Measurements from ENCODE around the gene CFAP74. TPM values are rescaled to one million over a fixed set of nuclear protein-coding genes. Genes with fewer than 3 reads are reported as not detected.

Gene CFAP74
- total RNA-seq, 1 experiment from 2014 or later = not detected

GRCh38 chr1:1974834-1975233 lies 28.8 kb downstream of the CFAP74 start:
- Mint-ChIP-seq H3K4me3 (ENCODE audit: low read depth, unreplicated experiment) (no peak overlapping the region), H3K4me1 (ENCODE audit: low read depth, unreplicated experiment) (no peaks in the 10 kb centered on the region), H3K36me3 (ENCODE audit: insufficient read depth, unreplicated experiment) (peaks cover 8% of the 10 kb centered on the region), H3K27me3 (ENCODE audit: unreplicated experiment) (peaks cover 30% of the 10 kb centered on the region), H3K9me3 (ENCODE audit: low read depth, unreplicated experiment) (no peaks in the 10 kb centered on the region), H3K27ac (ENCODE audit: unreplicated experiment) (no peak overlapping the region)
- TF ChIP-seq CTCF (IDR thresholded peaks at IDR 0.05; ENCODE audit: unreplicated experiment) = no peak
- no TSS peak for BruUV-seq (replicated peaks)
- CTCF ChIA-PET = no interaction called here
- intact Hi-C loops (cut with micrococcal nuclease; ENCODE audit: unreplicated experiment) = no loop called here
- DNase-seq = no peak

DNA sequence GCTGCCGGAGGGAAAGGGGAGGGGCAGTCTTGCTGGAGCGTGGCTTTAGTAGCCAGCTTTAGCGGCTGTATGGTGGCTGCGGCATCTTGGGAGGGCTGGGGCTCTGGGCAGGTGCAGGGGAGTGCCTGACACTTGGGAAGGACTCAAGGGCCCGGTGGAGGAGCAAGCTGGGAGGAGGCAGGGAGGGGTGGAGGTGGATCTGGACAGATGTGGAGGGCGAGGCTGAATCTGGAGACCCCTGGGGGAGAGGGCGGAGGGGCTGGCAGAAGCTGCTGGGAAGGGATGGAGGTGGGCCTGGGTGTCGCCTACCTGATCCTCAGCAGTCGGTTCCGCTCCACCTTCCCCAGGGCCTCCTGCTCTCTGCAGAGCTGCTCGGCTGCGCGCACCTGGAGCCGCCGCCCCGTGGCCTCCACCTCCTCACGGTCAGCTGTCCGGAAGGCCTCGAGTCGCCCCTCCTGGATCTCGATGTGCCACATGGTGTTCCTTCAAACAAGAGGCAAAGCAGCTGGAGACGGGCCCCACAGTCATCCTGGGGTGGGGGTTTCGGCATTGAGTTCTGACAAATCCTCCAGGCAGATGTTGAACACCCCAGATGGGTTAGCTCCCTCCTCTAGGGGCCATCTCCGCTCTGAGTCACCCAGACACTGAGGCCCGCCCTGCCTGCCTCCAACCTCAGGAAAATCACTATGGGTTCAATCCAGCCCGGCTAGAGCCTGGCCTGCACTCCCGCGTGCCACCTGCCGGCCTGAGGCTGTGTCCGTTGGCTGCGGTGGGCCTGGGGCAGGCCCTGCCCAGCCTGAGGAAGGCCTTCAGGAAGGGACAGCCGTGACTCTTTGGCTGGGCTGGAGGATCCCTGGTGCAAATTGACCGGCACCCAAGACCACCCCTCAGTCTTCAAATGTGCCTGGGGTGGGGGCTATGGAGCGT lies 29.6 kb downstream of the CFAP74 start:
- Mint-ChIP-seq H3K27ac (ENCODE audit: unreplicated experiment) (no peak overlapping the region), H3K27me3 (ENCODE audit: unreplicated experiment) (peaks cover 30% of the 10 kb centered on the region), H3K4me1 (ENCODE audit: low read depth, unreplicated experiment) (no peaks in the 10 kb centered on the region), H3K9me3 (ENCODE audit: low read depth, unreplicated experiment) (no peaks in the 10 kb centered on the region), H3K36me3 (ENCODE audit: insufficient read depth, unreplicated experiment) (peaks cover 12% of the 10 kb centered on the region), H3K4me3 (ENCODE audit: low read depth, unreplicated experiment) (no peak overlapping the region)
- intact Hi-C loops (cut with micrococcal nuclease; ENCODE audit: unreplicated experiment) = no loop called here
- TF ChIP-seq CTCF (IDR thresholded peaks at IDR 0.05; ENCODE audit: unreplicated experiment) = no peak
- BruUV-seq (replicated peaks) = no TSS peak
- CTCF ChIA-PET = interaction anchor here (0.6 kb wide), 1 partner anchor 61 kb away, joined by 3 read pairs; no protein-coding TSS in a partner anchor
- DNase-seq = no peak

GRCh38 chr1:1972976-1973715 lies 30.4 kb downstream of the CFAP74 start:
- DNase-seq = no peak
- intact Hi-C loops (cut with micrococcal nuclease; ENCODE audit: unreplicated experiment) = no loop called here
- no TSS peak for BruUV-seq (replicated peaks)

GRCh38 chr1:1971688-1972087 lies 31.9 kb downstream of the CFAP74 start:
- CTCF ChIA-PET = no interaction called here
- intact Hi-C loops (cut with micrococcal nuclease; ENCODE audit: unreplicated experiment) = no loop called here
- DNase-seq = no peak
- TF ChIP-seq CTCF (IDR thresholded peaks at IDR 0.05; ENCODE audit: unreplicated experiment) = no peak
- Mint-ChIP-seq H3K27ac (ENCODE audit: unreplicated experiment) (no peak overlapping the region), H3K4me3 (ENCODE audit: low read depth, unreplicated experiment) (no peak overlapping the region), H3K9me3 (ENCODE audit: low read depth, unreplicated experiment) (peaks cover 4% of the 10 kb centered on the region), H3K36me3 (ENCODE audit: insufficient read depth, unreplicated experiment) (peaks cover 4% of the 10 kb centered on the region), H3K4me1 (ENCODE audit: low read depth, unreplicated experiment) (no peaks in the 10 kb centered on the region), H3K27me3 (ENCODE audit: unreplicated experiment) (peaks cover 28% of the 10 kb centered on the region)
- no TSS peak for BruUV-seq (replicated peaks)

More at GRCh38 chr1:1972976-1973715, 30.4 kb downstream of the CFAP74 start:
- Mint-ChIP-seq H3K27ac (ENCODE audit: unreplicated experiment) (no peak overlapping the region), H3K27me3 (ENCODE audit: unreplicated experiment) (peaks cover 26% of the 10 kb centered on the region), H3K9me3 (ENCODE audit: low read depth, unreplicated experiment) (no peaks in the 10 kb centered on the region), H3K4me3 (ENCODE audit: low read depth, unreplicated experiment) (no peak overlapping the region), H3K36me3 (ENCODE audit: insufficient read depth, unreplicated experiment) (peaks cover 6% of the 10 kb centered on the region), H3K4me1 (ENCODE audit: low read depth, unreplicated experiment) (no peaks in the 10 kb centered on the region)
- CTCF ChIA-PET = no interaction called here
- TF ChIP-seq CTCF (IDR thresholded peaks at IDR 0.05; ENCODE audit: unreplicated experiment) = no peak

Data from Calu3 (cell line).